Spleen (tissue), 7 donors: Measurements from ENCODE around the gene GRM8.

Source experiments
- POLR2A ChIP-seq, 3 donors: fragments of 450-650 bp; IDR thresholded peaks; one replicate each; pipeline ENCODE4 v1.5.1; 2017; ENCODE audit warnings: antibody characterized with exemption in 3 of 3, mild to moderate bottlenecking in 1 of 3
- TF ChIP-seq, protein P1 (sequence below), 11 experiments: fragments of 200-600 bp in 7 of 11; fragments of 450-650 bp in 4 of 11; sonication (generic) in 4 of 11; IDR thresholded peaks in 8 of 11; conservative IDR thresholded peaks in 3 of 11; 1 replicate in 7 of 11; 2 replicates in 4 of 11; pipeline versions ENCODE4 v1.4.0 to v1.8.0; 2016 to 2021; ENCODE audit warnings: antibody characterized with exemption in 11 of 11, inconsistent platforms in 4 of 11, mild to moderate bottlenecking in 1 of 11
- donor health status: DM: no; HTN: no; CAD: no; lungs with moderate emphysema.
- donor health status: DM: no; HTN: no; CAD: no.
- donor health status: DM: no; HTN: no; CAD: no.

GRCh38 chr7:127029823-127030222 is 222.9 kb downstream of the GRM8 start:
- TF ChIP-seq, protein P1, sequence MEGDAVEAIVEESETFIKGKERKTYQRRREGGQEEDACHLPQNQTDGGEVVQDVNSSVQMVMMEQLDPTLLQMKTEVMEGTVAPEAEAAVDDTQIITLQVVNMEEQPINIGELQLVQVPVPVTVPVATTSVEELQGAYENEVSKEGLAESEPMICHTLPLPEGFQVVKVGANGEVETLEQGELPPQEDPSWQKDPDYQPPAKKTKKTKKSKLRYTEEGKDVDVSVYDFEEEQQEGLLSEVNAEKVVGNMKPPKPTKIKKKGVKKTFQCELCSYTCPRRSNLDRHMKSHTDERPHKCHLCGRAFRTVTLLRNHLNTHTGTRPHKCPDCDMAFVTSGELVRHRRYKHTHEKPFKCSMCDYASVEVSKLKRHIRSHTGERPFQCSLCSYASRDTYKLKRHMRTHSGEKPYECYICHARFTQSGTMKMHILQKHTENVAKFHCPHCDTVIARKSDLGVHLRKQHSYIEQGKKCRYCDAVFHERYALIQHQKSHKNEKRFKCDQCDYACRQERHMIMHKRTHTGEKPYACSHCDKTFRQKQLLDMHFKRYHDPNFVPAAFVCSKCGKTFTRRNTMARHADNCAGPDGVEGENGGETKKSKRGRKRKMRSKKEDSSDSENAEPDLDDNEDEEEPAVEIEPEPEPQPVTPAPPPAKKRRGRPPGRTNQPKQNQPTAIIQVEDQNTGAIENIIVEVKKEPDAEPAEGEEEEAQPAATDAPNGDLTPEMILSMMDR (IDR thresholded peaks at IDR 0.05 in 8 of 11, conservative IDR thresholded peaks at IDR 0.05 in 3 of 11) = no peak
- TF ChIP-seq POLR2A (IDR thresholded peaks at IDR 0.05) = no peak
